Stimulated activated CD8-positive, alpha-beta memory T cell treated with anti-CD3 and anti-CD28 coated beads, Interleukin-7, amount 100 ng/mL, for 1 hour (primary cell): ENCODE results near the gene LSM14A.
"Not testable (repeated sequence)": the region's sequence is repeated elsewhere in the genome, so short reads cannot be mapped to it uniquely, and the experiment has no call there.

ENCODE experiments used
- DNase-seq, 2 donors: peaks; one replicate each; pipeline ENCODE4 v3.0.0-alpha.2; 2020; ENCODE audit warnings: low read depth in 2 of 2

Gene LSM14A

DNA sequence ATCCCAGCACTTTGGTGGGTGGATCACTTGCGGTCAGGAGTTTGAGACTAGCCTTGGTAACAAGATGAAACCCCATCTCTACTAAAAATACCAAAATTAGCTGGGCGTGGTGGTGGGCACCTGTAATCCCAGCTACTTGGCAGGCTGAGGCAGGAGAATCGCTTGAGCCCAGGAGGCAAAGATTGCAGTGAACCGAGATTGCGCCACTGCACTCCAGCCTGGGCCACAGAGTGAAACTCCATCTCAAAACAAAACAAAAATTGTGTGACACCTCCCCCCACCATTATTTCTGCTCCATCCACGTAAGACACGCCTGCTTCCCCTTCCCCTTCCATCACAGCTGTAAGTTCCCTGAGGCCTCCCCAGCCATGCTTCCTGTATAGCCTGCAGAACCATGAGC, 13.3 kb upstream of the LSM14A start:
- not testable (repeated sequence) for DNase-seq

DNA sequence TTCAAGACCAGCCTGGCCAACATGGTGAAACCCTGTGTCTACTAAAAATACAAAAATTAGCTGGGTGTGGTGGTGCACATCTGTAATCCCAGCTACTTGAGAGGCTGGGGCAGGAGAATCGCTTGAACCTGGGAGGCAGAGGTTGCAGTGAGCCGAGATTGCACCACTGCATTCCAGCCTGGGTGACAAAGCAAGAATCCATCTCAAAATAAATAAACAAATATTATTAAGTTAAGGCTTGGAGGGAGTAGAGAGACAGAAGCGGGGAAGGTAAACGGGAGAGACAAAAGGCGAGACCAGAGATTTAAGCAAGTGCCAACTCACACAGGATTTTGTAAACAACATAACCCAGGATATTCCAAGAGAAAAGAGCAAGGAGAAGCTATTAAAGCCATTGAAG, 12.8 kb upstream of the LSM14A start:
- DNase-seq = not testable (repeated sequence)

DNA sequence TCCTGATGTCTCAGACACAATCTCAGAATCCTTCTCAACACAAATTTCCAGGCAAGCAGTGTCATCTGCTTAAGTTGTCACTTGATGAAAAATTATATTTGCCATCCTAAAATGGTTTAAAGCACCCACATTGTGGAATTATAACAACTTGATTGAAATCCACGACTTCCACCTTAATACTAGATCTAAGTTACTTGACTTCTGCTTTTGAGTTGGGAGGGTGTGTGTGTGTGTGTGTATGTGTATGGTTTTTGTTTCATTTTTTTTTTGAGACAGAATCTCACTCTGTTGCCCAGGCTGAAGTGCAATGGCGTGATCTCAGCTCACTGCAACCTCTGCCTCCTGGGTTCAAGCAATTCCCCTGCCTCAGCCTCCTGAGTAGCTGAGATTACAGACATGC, 10.4 kb upstream of the LSM14A start:
- DNase-seq = not testable (repeated sequence)

DNA sequence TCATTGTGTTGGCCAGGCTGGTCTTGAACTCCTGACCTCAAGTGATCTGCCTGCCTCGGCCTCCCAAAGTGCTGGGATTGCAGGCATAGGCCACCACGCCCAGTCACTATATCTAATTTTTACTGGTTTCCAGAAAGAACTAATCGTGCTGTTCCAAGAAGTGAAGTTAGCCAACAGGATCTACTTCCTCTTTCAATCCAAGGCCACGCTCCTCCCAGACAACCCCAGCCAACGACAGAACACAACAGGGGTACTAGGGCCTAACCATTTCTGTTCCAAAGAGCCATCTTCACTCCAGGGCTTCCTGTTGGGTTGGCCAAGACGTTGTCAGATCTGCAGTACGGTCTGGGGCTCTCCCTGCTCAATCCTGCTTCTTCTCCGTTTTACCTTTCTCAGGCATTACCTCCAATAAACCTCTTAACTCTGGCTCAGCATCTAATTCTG, 7.0 kb upstream of the LSM14A start:
- no peak for DNase-seq

DNA sequence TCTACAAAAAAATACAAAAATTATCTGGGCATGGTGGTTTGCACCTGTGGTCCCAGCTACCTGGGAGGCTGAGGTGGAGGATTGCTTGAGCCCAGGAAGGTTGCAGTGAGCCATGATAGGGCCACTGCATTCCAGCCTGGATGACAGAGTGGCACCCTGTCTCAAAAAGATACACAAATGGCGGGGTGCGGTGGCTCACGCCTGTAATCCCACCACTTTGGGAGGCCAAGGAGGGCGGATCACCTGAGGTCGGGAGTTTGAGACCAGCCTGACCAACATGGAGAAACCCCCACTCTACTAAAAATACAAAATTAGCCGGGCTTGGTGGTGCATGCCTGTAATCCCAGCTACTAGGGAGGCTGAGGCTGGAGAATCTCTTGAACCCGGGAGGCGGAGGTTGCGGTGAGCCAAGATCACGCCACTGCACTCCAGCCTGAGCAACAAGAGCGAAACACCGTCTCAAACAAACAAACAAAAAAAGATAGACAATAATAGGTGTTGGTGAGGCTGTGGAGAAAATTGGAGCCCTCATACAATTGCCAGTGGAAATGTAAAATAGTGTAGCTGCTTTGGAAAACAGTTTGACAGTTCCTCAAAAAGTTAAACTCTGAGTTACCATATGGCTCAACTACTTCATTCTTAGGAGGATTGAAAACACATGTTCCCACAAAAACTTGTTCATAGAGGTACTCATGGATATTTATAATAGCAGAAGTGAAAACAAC, 2.7 kb upstream of the LSM14A start:
- not testable (repeated sequence) for DNase-seq

DNA sequence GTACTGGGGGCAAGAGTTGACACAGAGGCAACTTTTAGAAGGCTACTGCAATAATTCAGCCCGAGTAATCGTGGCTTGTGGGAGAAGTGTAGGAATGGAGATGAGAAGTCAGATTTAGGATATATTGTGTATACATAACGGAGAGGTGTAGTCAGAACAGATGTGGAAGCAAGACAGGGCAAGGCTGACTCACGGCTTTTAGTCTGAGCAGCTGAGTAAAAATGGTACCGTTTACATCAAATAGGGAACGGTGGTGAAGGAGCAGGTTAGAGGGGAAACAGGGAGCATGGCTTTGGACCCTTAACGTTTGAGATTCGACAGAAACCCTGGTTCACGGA, 796 bp upstream of the LSM14A start:
- no peak for DNase-seq

DNA sequence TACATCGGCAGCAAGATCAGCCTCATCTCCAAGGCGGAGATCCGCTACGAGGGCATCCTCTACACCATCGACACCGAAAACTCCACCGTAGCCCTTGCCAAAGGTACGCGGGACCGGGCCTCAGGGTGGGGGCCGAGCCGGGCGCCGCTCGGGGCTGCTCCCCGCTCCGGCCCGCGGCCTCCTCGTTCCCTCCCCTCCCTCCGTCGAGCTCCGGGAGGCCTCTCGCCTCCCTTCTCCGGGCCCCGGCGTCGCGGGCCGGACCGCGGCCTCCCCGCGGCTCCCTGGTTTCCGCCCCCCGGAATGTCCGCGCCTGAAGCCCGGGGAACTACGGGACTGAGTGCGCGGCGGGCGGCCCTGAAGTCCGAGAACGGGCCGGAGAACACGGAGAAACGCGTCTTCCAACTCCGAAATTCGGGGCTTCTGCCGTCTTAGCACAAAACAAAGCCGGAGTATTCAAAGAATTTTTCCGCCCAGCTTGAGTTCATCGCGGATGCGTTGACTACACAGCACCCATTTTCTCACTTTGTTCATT, 423 bp downstream of the LSM14A start:
- peak in 1 of 2 donors; percentile 3 for DNase-seq

DNA sequence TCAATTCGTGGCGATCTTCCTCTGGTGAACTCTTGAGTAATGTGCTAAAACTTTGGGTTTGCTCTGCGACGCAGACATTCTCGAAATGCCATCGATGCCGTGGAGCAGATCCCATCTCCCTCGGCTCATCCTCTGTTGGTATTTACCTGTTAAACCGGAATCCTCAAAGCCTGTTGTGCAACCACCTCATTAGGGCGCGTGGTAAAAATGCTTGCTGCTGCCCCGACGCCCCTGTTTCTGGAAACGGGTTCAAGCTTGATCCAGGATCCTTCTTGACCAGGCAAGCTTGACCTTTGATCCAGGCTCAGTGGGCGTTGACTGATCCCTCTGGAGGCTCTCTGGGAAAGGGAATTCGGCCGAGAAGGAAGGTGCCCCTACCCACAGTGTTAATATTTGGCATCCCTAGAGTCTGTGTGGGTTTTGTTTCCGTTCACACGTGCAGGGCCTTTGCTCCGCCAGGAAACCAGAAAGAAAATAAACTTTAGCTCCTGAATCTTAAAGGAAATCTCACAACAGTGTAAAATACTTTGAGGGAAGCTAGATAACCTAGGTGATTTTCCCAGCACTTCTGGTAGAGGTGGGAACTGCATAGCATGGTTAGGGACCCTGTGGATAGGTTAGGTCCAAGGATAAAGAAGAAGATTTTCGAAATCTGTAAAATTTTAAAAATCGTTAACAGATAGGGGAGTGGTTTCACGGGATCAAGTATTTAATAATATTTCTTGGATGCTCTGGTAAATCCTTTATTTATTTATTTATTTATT, 1.1 kb downstream of the LSM14A start:
- peak in 1 of 2 donors; percentile 3 for DNase-seq

DNA sequence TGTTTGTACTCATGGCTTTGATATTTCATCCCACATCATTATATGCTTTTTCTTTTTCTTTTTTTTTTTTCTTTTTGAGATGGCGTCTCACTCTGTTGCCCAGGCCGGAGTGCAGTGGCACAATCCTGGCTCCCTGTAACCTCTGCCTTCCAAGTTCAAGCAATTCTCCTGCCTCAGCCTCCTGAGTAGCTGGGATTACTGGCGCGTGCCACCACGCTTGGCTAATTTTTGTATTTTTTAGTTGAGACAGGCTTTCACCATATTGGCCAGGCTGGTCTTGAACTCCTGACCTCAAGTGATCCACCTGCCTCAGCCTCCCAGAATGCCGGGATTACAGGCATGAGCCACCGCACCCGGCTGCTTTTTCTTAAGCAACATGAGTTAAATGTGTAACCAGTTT, 2.9 kb downstream of the LSM14A start:
- not testable (repeated sequence) for DNase-seq

DNA sequence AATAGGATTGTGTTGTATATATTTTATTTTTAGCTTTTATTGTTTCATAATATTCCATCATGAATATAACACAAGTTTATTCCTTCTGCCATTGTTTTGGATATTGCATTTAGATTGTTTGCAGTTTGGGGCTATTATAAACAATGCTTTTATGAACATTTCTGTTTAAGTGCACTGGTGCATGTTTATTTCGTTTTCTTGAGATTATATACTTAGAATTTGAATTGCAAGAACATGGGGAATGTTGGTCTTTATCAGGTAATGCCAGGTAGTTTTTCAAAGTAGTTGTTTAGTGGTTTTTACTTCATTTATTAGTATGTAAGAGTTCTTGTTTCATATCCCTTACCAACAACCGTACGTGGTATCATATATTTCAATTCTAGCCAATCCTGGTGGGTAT, 4.3 kb downstream of the LSM14A start:
- no peak for DNase-seq

DNA sequence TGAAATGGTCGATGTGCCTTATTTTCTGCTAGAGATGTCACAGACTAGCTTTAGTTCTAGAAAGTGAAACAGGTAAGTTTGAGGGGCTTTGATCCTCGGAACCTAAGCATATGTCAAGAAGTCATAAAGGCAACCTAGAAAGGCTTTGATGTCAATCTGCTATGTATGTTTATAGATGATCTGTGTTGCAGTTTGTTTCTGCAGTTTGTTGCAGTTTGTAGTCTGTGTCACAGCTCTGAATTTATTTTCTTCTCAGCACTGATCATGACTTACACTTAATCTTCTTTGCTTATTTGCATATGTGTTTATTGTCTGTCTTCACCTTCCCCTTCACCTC, 5.9 kb downstream of the LSM14A start:
- no peak for DNase-seq

DNA sequence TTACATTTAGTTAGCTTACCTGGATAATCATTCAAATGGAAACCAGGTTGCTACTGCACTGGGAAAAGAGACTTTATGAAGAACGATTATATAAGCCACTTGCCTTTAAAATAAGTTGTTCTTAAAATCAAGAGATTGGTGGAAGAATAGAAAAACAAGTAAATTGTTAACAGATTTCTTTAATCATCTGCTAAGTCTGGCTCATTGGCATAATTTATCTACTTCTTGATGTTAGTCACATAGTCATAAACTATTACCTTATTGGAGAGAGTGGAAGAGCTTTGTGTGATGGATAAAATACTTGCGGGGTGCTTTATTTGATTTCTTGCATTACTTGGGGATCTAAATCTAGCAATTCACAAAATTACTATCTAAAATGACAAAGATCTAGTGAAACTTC, 6.8 kb downstream of the LSM14A start:
- no peak for DNase-seq

DNA sequence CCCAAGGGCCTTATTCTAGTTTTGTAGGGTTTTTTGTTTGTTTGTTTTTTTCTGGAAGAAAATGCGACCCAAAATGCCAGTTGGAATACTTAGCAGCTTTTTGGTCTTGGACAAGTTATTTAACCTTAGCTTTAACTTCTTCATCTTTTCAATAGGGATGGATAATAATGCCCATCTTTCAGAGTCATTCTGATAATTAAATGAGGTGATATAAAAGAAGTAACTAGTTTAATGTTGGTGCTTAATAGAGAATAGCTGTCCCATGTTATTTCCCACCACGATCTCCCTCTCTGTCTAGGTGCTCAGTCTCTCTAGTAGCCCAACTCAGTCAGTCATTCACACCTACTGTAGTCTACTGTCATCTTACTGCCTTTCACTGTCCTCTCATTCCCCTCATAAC, 8.0 kb downstream of the LSM14A start:
- DNase-seq = no peak

DNA sequence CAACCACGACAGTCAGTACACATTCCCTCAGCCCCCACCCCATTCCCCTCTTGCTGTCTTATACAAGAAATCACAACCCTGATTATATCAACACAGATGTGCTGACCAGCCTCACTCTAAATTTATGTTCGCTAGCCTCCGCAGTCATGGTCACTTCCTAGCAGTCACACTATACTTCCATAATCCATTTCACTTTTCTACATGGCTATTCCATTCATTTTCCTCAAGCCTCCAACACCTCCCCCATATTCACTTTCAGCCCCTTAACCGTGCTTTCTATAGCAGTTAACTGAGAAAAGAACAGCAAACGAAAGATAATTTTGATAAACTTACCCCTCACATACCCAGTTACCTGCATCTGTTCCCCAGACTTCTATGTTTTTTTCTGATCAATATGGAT, 8.4 kb downstream of the LSM14A start:
- no peak for DNase-seq

DNA sequence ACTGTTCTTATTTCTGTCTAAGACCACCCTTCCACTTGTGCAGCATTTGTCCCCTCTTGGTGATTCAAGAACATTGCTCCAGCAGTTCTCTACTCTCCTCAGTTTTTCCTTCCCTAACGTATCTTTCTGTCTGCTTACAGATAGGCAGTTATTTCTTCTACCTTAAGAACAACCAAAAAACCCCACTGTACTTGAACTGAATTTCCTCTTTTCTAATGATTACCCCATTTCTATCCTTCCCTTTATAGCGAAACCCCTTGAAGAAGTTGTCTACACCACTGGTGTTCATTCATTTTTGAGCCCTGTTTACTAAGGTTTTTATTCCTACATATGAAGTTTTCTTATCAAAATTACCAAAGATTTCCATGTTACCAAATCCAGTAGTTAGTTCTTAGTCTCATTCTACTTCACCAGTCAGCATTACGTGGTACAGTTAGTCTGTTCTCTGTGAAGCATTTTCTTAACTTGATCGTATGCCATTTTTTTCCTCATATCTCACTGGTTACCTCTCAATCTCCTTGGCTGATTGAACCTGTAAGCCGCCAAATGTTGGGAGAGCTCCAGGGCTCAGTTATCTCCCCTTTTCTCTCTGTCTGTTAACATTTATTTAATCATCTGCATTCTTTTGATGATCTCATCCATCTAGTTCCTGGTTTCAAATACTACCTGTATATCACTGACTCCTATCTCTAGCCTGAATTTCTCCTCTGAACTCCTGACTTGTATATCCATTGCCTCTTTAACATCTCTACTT, 9.0 kb downstream of the LSM14A start:
- no peak for DNase-seq

DNA sequence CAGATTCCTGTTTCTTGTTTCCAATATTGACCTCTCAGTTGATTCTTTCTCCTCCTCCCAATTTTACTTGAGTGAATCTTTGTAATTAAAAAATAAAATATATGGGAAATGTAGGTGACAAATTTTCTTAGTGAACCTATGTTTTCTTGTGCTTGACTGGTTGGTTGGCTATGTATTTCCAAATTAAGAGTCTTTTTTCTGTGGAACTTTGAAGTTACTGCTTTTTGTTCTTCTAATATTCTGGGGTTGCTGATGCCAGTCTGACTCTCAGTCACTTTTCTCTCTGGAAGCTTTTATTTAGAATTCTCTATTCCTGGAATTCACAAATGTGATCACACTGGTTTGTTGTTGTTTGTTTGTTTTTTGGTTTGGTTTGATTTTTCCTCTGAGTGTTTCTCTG, 9.8 kb downstream of the LSM14A start:
- DNase-seq = no peak

DNA sequence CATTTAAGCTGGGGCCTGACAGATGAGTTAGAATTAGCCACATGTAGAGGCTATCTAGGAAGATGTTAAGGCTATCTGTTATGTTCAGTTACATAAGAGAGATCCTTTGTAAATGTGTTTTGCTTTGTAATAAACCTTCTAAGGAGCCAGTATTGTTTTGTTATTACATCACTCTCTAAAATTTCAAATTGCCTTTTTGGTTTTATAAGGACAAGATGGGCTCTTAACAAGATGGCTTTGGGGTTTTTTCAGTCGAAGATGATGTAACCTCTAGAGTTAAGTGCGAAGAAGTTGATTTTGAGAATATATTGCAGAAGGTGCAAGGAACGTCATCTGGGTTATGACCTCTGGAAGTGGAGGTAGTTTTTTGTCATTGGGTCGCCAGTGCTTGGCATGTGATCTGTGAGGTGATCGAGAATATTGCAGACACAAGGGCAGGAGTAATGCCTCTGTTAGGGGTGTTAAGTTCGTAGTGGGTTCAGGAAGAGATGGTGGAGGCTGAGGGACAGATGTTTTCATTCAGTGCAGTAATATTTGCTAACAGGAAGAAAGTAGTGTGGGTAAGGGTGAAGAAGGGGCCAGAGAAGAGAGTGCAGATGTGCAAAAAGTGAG, 12.7 kb downstream of the LSM14A start:
- DNase-seq = no peak

DNA sequence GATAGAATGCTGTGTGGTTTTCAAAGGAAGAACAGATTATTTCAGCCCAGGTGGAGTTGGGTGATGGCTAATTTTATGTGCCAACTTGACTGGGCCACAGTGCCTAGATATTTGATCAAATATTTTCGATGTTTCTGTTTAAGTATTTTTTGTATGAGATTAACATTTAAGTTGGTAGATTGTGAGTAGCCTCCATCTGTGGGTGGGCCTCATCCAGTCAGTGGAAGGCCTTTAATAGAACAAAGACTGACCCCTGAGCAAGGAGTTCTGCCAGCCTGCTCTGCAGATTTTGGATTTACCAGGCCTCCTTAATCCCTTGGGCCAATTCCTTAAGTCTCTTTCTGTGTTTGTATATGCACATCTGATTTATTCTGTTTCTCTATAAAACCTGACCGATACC, 13.9 kb downstream of the LSM14A start:
- DNase-seq = no peak

DNA sequence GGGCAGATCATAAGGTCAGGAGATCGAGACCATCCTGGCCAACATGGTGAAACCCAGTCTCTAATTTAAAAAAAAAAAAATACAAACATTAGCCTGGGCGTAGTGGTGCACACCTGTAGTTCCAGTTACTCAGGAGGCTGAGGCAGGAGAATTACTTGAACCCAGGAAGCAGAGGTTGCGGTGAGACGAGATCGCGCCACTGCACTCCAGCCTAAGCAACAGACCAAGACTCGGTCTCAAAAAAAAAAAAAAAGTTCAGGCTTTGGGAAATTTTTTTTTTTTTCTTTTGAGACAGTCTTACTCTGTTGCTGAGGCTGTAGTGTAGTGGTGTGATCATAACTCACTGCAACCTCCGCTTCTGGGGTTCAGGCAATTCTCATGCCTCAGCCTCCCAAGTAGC, 14.7 kb downstream of the LSM14A start:
- no peak for DNase-seq

DNA sequence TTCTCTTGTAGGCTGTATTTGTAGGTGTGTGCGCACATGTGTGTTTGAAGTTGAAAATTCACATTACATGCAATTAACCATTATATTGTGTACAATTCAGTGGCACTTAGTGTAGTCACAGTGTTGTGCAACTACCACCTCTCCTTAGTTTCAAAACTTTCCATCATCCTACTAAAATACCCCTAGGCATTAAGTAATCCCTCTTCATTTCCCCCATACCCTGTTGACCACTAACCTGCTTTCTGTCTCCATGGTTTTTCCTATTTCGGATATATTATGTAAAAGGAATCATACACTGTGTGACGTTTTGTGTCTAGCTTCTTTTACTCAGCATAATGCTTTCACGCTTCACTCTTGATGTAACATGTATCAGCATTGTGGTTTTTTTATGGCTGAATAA, 16.1 kb downstream of the LSM14A start:
- no peak for DNase-seq

DNA sequence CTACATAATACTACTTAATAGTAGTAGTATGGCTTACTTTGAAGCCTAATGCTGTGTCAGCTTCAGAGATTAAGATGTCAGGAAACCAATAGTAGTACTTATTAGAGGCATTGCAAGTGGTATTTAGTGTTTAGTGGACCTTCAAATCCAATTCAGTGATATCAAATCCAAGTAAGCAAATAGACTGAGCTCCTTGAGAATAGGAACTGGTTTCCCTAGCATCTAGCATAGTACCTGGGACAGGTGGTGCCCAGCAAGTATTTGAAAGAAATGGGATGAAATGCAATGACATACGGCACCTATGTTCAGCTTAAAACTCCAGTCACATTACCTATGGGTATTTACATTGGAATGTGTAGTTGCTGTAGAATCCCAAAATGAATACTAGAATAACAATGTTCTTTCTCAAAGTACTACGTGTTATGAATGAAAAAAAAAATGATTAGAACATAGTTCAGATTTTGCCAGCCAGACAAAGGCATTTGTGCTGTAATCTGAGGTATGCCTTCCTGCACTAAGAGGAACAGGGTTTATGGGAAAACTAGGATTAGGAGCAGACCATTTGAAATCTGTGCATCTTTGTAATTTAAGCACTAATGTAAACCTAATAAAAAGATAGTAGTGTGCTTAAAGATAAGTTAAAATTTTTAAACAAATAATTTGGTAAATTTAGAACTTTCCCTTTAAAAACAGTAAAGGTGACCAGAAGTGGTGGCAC, 17.1 kb downstream of the LSM14A start:
- no peak for DNase-seq
